Stimulated activated memory B cell treated with anti-CD40 and anti-IgM and Interleukin-4, amounts not matched to agents 10 μg/mL and 1 μg/mL and 100 μg/mL, for 72 hours (primary cell): ENCODE measurements around the gene NASP.
"Not testable (repeated sequence)": the region's sequence is repeated elsewhere in the genome, so short reads cannot be mapped to it uniquely, and the experiment has no call there.

ENCODE experiments used
- ATAC-seq: fragments of 150-1000 bp; cut with Tn5 transposase; 2 replicates; pipeline ENCODE4 v1.10.0; 2021
- H3K27ac Mint-ChIP-seq: one replicate; pipeline ENCODE4 v1.8.0; 2022; ENCODE audit warnings: mild to moderate bottlenecking, mixed read lengths
- H3K27me3 Mint-ChIP-seq: one replicate; pipeline ENCODE4 v1.8.0; 2022; ENCODE audit warnings: mixed read lengths
- H3K36me3 Mint-ChIP-seq: one replicate; pipeline ENCODE4 v1.8.0; 2022; ENCODE audit warnings: mixed read lengths
- H3K4me1 Mint-ChIP-seq: one replicate; pipeline ENCODE4 v1.8.0; 2022; ENCODE audit warnings: mixed read lengths
- H3K4me3 Mint-ChIP-seq: one replicate; pipeline ENCODE4 v1.8.0; 2022; ENCODE audit warnings: mild to moderate bottlenecking, moderate library complexity, mixed read lengths
- H3K9me3 Mint-ChIP-seq: one replicate; pipeline ENCODE4 v1.8.0; 2022; ENCODE audit warnings: mixed read lengths

NASP gene

DNA sequence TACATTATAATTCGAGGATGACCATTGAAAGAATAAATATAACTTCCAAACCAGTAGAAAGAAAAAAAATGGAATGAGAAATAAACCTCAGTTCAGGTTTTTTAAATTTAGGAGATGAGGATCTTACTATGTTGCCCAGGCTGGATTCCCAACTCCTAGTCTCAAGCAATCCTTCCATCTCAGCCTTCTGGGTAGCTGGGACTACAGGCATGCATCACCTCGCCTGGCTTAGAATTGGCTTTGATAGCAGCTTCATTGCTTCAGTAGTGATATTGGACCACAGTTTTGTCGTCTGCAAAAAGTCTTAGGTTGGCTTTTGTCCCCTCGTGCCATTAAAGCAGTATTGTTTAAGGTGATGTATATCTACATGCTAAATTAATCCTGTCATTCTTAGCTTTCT, 2.9 kb downstream of the NASP start:
- peak overlapping the region; percentile 98 for H3K4me3 Mint-ChIP-seq
- H3K27ac Mint-ChIP-seq, result peak overlapping the region; percentile 96
- H3K27me3 Mint-ChIP-seq, result no peaks in the 10 kb centered on the region
- H3K4me1 Mint-ChIP-seq, result peaks cover 56% of the 10 kb centered on the region
- ATAC-seq, result no peak
- no peaks in the 10 kb centered on the region for H3K9me3 Mint-ChIP-seq
- H3K36me3 Mint-ChIP-seq, result peaks cover 6% of the 10 kb centered on the region

DNA sequence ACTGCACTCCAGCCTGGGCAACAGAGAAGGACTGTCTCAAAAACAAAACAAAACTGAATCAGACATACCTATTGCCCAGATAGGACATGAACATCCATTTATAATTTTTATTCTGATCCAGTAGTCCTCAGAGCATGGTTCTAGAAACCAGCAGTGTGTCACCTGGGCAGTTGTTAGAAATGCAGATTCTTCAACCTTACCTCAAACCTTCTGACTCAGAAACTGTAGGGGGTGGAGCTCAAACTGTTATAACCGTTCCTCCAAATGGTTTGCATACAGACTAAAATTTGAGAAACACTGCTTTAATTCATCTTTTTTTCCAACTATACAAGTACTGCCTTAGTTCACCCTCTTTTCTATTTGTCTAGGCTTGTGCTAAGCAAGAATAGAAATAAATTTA, 6.0 kb downstream of the NASP start:
- no peaks in the 10 kb centered on the region for H3K9me3 Mint-ChIP-seq
- no peaks in the 10 kb centered on the region for H3K27me3 Mint-ChIP-seq
- no peak overlapping the region for H3K4me3 Mint-ChIP-seq
- H3K4me1 Mint-ChIP-seq, result peaks cover 40% of the 10 kb centered on the region
- H3K27ac Mint-ChIP-seq, result no peak overlapping the region
- ATAC-seq, result no peak
- peaks cover 12% of the 10 kb centered on the region for H3K36me3 Mint-ChIP-seq

DNA sequence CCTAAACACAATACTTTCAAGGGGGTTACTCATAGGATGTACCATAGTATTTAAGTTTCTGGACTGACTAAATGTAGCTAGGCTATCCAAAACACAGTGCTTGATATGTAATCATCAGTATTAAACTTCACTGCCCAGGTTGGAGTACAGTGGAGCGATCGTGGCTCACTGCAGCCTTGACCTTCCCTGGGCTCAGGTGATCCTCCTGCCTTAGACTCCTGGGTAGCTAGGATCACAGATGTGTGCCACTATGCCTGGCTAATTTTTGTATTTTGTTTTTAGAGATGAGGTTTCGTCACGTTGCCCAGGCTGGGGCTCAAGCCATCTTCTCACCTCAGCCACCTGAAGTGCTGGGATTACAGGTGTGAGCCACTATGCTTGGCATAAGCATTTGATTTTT, 10.6 kb downstream of the NASP start:
- ATAC-seq, result no peak
- Mint-ChIP-seq H3K4me3 (no peak overlapping the region), H3K27ac (no peak overlapping the region), H3K9me3 (no peaks in the 10 kb centered on the region), H3K36me3 (peaks cover 45% of the 10 kb centered on the region), H3K27me3 (no peaks in the 10 kb centered on the region), H3K4me1 (peaks cover 12% of the 10 kb centered on the region)

DNA sequence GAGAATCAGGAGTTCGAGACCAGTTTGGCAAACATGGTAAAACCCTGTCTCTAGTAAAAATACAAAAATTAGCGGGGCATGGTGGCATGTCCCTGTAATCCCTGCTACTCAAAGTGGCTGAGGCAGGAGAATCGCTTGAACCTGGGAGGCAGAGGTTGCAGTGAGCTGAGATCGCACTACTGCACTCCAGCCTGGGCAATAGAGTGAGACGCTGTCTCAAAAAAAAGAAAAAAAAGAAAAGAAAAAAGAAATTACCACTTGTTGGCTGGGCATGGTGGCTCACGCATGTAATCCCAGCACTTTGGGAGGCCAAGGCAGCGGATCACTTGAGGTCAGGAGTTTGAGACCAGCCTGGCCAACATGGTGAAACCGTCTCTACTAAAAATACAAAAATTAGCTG, 12.9 kb downstream of the NASP start:
- H3K36me3 Mint-ChIP-seq, result peaks cover 54% of the 10 kb centered on the region
- H3K9me3 Mint-ChIP-seq, H3K27ac Mint-ChIP-seq, ATAC-seq, H3K4me3 Mint-ChIP-seq, H3K27me3 Mint-ChIP-seq: not testable (repeated sequence)
- peaks cover 27% of the 10 kb centered on the region for H3K4me1 Mint-ChIP-seq

DNA sequence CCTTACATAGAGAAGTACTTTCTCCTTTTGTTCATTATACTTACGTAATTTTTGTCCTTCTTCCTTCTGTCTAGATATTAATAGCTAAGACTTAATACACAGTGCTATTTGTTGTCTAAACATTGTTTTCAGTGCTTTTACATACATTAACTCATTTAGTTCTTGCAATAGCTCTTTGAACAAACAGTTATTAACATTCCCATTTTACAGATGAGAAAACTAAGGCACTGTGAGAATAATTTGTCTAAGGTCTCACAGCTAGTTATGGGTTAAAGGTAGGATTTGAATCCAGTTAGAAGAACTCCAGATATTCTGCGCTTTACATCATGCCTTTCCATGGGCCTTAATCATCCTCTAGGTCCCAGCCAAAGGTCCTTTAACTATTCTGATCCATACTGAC, 20.4 kb downstream of the NASP start:
- no peak for ATAC-seq
- H3K4me3 Mint-ChIP-seq, result no peak overlapping the region
- peaks cover 66% of the 10 kb centered on the region for H3K36me3 Mint-ChIP-seq
- no peaks in the 10 kb centered on the region for H3K9me3 Mint-ChIP-seq
- H3K27me3 Mint-ChIP-seq, result no peaks in the 10 kb centered on the region
- peaks cover 42% of the 10 kb centered on the region for H3K4me1 Mint-ChIP-seq
- H3K27ac Mint-ChIP-seq, result no peak overlapping the region

DNA sequence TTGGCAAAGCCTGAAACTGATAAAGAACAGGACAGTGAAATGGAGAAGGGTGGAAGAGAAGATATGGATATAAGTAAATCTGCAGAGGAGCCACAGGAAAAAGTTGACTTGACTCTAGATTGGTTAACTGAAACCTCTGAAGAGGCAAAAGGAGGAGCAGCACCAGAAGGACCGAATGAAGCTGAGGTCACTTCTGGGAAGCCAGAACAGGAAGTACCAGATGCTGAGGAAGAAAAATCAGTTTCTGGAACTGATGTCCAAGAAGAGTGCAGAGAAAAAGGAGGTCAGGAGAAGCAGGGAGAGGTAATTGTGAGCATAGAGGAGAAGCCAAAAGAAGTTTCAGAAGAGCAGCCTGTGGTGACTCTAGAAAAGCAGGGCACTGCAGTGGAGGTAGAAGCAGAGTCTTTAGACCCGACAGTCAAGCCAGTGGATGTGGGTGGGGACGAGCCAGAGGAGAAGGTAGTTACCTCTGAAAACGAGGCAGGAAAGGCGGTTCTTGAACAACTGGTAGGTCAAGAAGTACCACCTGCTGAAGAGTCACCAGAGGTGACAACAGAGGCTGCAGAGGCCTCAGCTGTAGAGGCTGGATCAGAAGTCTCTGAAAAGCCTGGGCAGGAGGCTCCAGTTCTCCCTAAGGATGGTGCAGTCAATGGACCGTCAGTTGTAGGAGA, 23.7 kb downstream of the NASP start:
- H3K27ac Mint-ChIP-seq, result peak overlapping the region; percentile 56
- H3K4me1 Mint-ChIP-seq, result peaks cover 25% of the 10 kb centered on the region
- no peaks in the 10 kb centered on the region for H3K9me3 Mint-ChIP-seq
- no peak for ATAC-seq
- H3K4me3 Mint-ChIP-seq, result no peak overlapping the region
- no peaks in the 10 kb centered on the region for H3K27me3 Mint-ChIP-seq
- peaks cover 67% of the 10 kb centered on the region for H3K36me3 Mint-ChIP-seq

DNA sequence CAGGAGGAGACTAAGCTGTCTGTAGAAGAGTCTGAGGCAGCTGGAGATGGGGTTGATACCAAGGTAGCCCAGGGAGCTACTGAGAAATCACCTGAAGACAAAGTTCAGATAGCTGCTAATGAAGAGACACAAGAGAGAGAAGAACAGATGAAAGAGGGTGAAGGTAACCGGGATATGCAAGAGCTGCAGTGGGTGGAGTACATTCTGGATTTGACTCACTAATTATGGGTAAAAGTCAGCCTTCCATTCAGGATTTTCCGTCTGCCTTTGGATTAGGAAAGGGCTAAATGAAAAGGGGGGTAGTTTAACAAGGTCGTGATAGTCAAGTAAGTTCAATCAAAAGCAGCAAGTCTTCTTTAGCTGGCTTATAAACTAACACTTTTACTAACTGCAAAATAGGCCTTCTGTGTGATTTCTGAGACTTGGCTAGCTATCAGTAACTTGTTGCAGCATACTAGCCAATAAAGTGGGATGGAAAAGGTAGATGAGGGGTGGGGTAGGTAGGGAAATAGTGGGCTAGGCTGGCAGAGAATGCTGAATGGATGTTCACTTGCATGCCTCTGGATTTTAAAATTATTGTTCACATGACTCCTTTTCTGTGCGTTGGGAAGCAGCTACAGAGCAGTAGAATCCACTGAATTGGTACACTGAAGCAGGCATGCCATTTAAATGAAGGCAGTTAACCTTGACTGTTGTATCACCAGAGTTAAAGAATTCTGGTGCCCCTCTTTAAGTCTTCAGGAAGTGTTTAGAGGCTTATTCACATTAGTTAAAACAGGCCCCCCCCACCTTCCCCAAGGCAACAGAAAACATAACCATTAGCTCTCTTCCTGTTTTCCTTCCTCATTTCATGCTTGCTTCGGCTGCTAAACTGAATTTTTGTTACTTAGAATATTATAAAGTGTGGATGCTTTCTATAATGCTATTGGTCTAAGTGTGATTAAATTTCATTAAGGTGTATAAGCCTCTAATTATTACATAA, 24.6 kb downstream of the NASP start:
- H3K4me3 Mint-ChIP-seq, result no peak overlapping the region
- peak; percentile 62 for ATAC-seq

DNA sequence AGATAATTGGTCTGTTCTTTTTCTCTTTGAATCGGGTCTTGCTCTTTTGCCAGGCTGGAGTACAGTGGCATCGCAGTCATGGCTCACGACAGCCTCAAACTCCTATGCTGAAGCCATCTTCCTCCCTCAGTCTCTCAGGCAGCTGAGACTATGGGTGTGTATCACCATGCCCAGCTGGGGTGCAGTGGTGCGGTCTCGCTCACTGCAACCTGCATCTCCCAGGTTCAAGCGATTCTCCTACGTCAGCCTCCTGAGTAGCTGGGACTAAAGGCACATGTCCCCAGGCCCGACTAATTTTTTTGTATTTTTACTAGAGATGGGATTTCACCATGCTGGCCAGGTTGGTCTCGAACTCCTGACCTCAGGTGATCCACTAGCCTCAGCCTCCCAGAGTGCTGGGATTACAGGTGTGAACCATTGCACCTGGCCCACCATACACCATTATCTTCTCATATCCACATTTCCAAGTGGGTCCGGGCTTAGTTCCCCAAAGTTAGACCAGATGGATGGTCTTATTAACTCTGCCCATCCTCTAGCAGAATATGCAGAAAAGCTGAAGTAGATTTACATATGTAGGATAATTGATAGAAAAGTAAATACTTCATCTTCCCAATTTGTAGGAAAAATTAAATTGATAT, 26.9 kb downstream of the NASP start:
- H3K27ac Mint-ChIP-seq, result no peak overlapping the region
- H3K27me3 Mint-ChIP-seq, result no peaks in the 10 kb centered on the region
- H3K4me1 Mint-ChIP-seq, result peaks cover 35% of the 10 kb centered on the region
- ATAC-seq, result no peak
- H3K9me3 Mint-ChIP-seq, result no peaks in the 10 kb centered on the region
- peaks cover 80% of the 10 kb centered on the region for H3K36me3 Mint-ChIP-seq
- H3K4me3 Mint-ChIP-seq, result no peak overlapping the region

More for the DNA sequence above, 24.6 kb downstream of the NASP start:
- peaks cover 73% of the 10 kb centered on the region for H3K36me3 Mint-ChIP-seq
- H3K4me1 Mint-ChIP-seq, result peaks cover 25% of the 10 kb centered on the region
- H3K27ac Mint-ChIP-seq, result peak overlapping the region; percentile 56
- H3K27me3 Mint-ChIP-seq, result no peaks in the 10 kb centered on the region
- no peaks in the 10 kb centered on the region for H3K9me3 Mint-ChIP-seq

DNA sequence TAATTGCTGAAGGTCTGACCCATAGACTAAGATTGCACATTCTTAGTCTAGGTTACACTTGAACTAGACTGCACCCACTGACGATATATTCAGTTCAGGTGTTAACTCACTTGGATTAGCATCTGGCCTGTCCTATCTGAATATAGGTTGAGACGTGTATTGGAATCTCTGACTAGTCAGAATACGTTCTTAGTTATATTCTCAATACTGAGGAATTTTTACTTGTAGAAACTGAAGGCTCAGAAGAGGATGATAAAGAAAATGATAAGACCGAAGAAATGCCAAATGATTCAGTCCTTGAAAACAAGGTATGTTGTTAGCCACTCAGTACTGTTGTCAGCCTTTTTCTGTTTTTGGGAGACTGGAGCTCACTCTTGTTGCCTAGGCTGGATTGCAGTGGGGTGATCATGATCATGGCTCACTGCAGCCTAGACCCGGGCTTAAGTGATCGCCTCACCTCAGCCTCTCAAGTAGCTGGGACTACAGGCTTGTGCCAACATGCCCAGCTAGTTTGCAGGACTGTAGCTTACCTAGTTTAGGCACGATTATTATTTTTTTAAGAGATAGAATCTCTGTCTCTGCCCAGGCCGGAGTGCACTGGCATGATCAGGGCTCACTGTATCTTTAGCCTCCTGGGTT, 29.2 kb downstream of the NASP start:
- Mint-ChIP-seq H3K27ac (no peak overlapping the region), H3K27me3 (no peaks in the 10 kb centered on the region), H3K36me3 (peaks cover 78% of the 10 kb centered on the region), H3K4me1 (peaks cover 30% of the 10 kb centered on the region), H3K4me3 (no peak overlapping the region), H3K9me3 (no peaks in the 10 kb centered on the region)
- no peak for ATAC-seq

DNA sequence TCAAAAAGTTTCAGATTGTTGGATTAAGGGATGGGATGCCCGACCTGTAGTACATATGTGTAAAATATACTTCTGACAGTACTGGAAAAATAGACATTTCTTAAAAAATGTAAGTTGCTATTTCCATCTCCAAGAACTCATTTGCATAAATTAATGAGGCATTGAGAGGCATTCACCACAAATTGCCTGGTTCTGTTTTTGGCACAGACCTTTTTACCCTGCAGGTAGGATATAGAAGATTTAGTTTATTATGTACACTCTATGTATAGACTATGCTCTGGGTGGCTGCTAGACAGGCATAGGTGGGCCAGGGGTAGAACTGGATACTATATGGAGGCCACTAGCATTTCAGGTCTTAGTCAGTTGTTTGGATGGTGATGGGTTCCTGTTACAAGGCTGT, 32.0 kb downstream of the NASP start:
- H3K27ac Mint-ChIP-seq, result no peak overlapping the region
- H3K9me3 Mint-ChIP-seq, result no peaks in the 10 kb centered on the region
- H3K4me3 Mint-ChIP-seq, result no peak overlapping the region
- H3K36me3 Mint-ChIP-seq, result peaks cover 65% of the 10 kb centered on the region
- H3K27me3 Mint-ChIP-seq, result no peaks in the 10 kb centered on the region
- peak; percentile 71 for ATAC-seq
- peaks cover 18% of the 10 kb centered on the region for H3K4me1 Mint-ChIP-seq

DNA sequence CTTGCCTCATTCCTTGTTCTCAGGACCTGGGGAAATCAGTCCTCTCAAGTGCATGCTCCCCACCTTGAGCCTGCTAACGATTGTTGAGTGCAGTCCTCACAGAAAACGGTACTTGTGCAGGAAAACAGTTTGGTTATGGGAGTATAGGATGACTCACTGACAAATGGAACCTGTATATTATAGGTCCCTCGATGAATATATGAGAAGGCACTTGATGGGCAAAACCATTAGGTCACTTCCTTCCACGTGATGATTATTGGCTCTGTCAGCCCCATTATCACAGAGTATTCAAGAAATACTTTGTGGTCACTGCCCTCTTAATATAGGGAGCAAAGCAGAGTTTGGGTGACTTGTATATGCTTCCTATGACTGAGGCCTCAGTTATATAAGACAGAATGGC, 33.8 kb downstream of the NASP start:
- Mint-ChIP-seq H3K36me3 (peaks cover 57% of the 10 kb centered on the region), H3K27ac (no peak overlapping the region), H3K9me3 (no peaks in the 10 kb centered on the region), H3K4me1 (peaks cover 18% of the 10 kb centered on the region), H3K27me3 (no peaks in the 10 kb centered on the region), H3K4me3 (no peak overlapping the region)
- ATAC-seq, result no peak

DNA sequence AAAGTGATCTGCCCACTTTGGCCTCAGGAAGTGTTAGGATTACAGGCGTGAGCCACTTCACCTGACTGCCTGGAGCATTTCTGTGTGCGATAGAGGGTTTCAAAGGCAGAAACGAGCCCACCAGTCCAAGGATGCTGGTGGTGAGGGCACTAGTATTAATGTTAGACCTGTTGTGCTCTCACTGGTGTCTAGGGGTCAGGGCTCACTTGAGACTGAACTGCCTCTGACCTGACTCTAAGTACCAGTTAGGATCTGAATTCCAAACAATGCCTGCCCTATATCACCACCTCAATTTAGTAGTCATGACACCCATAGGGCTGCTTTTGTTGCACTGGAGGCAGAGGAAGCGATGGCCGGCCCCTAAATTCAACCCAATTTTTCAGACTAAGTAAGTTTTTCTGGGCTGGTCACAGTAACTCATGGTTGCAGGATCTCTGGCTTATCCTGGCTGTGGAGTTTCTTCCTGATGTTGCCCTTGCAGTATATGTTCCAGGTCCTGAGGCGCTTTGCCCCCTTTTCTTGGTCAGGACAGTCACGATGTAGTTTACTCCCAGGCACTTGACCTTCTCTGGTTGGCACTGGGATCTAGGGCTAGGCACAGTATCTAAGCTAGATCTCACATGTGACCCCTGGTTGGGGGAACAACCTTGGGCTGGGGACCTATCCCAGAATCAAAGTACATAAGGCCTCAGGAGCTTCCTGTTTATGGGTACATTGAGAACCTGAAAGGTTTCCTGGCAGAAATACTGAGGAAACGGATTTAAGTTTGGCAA, 35.5 kb downstream of the NASP start:
- no peak for ATAC-seq
- H3K27me3 Mint-ChIP-seq, result no peaks in the 10 kb centered on the region
- H3K4me3 Mint-ChIP-seq, result no peak overlapping the region
- H3K4me1 Mint-ChIP-seq, result peaks cover 18% of the 10 kb centered on the region
- no peaks in the 10 kb centered on the region for H3K9me3 Mint-ChIP-seq
- no peak overlapping the region for H3K27ac Mint-ChIP-seq
- H3K36me3 Mint-ChIP-seq, result peaks cover 54% of the 10 kb centered on the region

DNA sequence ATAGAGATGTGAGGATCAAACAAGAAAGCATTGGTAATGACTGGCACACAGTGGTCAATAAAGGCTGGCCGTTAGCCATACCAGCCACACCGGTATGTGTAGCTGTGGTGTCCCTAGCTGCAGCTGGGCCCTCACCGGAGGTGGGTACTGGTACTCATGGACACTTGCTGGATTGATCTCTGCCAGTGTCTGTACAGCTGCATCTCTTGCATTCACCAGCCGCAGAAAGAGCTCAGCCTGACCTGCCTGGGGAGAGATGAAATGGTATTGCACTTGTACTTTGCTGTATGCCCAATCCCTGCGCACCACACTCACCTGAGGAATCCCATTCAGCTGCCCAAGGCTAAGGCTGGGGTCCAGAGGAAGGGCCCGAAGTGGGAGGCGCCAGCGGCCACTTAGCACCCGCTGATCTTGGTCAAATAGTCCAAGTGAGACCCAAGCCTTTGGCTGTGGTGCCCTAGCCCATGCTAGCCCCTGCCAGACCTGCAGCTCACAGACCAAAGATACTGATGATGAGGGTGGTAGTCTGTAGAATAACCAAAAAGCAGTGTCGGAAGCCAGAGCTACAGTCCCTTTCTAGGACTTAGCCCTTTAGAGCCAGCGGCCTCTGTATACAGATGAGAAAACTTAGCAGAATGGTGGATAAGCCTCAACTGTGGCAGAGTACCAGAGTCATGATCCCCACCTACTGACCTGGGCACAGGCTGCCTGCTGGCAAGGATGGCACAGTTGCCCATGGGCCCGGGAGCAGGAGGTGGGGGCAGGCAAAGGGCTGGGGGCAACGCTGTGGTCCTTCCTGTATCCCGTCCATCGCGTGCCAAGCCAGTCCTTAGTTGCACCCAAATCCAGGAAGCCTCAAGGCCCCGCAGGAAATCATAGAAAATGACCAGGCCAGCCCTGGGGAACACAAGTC, 37.0 kb downstream of the NASP start:
- Mint-ChIP-seq H3K4me1 (peaks cover 6% of the 10 kb centered on the region), H3K9me3 (no peaks in the 10 kb centered on the region), H3K27me3 (no peaks in the 10 kb centered on the region), H3K27ac (peak overlapping the region; percentile 13), H3K36me3 (peaks cover 49% of the 10 kb centered on the region), H3K4me3 (no peak overlapping the region)
- no peak for ATAC-seq

DNA sequence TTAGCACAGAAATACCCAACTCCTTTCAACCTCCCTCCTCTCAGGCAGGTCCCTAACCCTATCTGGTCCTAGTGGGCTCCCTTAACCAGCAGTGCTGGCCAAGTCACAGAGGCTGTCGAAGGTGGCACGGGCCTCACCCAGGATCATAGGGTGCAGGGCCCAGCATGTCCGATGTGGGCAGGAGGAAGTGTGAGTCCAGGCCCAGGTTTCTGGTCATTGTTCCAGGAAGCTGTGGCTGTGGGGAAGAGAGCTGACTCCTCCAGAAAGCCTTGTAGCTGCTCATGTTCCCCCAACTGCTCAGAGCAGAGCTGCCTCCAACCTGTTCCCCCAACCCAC, 37.6 kb downstream of the NASP start:
- peak; percentile 48 for ATAC-seq
- H3K36me3 Mint-ChIP-seq, result peaks cover 45% of the 10 kb centered on the region
- H3K27ac Mint-ChIP-seq, result no peak overlapping the region
- peaks cover under 1% of the 10 kb centered on the region for H3K4me1 Mint-ChIP-seq
- H3K4me3 Mint-ChIP-seq, result no peak overlapping the region
- no peaks in the 10 kb centered on the region for H3K27me3 Mint-ChIP-seq
- H3K9me3 Mint-ChIP-seq, result no peaks in the 10 kb centered on the region
